ENCODE measurements around the gene FABP7.
"Not testable (repeated sequence)": the region's sequence is repeated elsewhere in the genome, so short reads cannot be mapped to it uniquely, and the experiment has no call there.

FABP7 gene

DNA sequence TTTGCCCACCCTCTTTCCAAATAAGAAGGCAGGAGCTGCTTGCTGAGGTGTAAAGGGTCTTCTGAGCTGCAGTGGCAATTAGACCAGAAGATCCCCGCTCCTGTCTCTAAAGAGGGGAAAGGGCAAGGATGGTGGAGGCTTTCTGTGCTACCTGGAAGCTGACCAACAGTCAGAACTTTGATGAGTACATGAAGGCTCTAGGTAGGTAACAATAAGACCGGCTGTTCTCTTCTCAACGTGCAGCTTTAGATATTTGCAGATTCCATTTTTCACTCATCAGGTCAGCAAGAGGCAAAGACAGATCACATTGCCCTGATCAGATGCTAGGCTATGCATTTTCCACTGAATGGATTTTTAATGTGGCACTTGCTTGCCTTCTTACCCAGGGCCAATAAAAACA, at the start of gene FABP7:
Gene FABP7 (plus strand): TSS at position 50 of the 400 bp plus-strand sequence. CDS start 79 bp downstream, at position 129.
- no peak for DNase-seq (ENCODE audit: low read depth)

DNA sequence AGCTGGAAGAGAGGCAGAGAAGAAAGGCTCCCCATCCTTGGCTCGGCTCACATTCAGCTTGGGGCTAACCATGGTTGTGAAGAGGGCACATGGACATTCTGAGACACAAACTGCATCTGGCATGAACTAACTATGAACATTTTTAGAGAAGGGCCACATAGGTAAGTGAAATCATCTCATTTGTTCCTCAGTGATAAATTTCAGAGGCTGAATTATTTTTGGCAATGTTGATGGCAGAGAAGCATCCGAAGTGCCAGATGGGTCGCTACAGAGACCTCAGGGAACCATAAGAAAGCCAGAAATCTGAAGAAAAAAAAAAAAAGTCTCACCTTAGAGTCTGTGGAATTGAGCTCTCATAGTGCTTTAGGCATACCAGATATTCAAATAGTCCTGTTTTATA, 49.2 kb upstream of the FABP7 start:
- DNase-seq (ENCODE audit: low read depth): no peak

DNA sequence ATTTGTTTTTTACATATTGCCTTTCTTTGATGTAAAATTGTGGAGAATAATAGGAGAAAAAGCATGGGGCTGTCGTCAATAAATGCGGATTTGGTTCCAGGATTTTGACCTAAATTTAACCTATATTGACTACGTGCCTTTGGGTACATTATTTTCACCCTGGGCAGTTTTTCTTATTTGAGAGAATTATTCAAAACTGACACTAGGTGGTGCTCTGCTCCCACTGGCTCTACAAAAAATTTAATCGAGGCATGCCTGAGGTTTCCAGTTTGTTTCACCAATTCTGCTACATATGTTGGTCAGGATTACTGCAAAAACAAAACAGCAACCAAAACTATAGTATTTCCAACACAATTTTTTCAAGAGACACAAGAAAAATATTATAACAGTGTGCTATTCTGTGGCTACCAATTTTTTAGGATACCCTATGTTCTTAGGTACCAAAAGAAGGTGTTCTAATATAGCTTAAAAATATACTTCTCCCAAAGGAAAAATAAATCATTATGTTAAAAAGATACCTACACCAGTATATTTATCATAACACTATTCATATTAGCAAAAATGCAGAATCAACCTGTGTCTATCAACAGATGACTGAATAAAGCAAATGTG, 48.6 kb upstream of the FABP7 start:
- DNase-seq (ENCODE audit: low read depth): no peak

DNA sequence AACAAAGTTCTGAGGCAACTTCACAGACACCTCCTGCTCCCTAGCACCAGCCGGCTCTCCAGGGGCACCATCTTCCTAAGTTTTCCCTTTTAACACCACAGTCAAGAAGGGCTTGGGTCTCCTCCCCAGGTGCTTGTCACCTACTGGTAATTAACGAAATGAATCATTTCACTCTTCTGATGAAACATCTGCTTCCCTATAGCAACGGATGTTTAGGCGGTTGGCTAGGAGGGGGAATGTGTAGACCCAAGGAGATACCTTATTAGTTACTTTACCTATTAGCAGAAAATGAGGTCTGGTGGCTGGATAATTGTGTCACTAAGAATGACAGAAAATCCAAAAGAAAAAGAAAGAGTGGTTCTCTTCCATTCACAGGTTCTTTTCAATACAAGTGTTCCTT, 46.3 kb upstream of the FABP7 start:
- DNase-seq (ENCODE audit: low read depth): no peak

DNA sequence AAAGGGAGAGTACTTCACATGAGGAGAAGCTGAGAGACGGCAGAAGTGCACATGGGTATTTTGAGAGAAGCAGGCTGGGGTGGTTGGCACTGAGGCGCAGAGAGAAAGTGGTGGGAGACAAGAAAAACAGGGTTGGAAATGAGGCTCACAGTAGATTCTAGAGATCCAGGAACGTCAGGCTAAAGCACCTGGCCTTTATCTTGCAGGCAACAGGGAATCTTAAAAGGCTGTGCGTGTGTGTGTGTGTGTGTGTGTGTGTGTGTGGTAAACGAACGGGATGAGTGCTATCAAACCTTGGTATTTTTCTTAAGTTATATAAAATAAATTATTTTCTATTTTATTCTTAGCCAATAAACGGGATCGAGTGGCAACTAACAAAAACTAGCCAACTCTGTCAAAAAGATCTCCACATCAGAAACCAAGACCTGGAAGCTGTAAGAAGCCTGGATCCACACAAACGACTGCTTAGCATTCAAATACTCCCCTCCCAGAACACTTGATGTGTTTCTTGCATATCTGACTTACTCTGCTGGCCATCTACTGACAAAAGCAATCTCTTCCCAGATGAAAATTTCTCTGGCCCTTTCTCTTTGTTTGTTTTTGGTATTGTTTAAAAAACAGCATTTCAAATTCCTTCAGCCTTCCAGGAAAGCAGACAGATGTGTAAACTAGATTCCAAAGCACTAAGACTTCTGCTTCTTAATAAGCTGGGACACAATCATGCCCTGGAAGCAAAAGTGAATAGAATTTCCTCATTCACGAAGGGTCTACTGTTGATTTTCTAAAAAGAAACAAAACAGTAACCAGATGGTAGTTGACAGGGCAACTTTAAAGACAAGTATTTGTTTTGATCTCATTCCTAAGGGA, 44.8 kb upstream of the FABP7 start:
- no peak for DNase-seq (ENCODE audit: low read depth)

DNA sequence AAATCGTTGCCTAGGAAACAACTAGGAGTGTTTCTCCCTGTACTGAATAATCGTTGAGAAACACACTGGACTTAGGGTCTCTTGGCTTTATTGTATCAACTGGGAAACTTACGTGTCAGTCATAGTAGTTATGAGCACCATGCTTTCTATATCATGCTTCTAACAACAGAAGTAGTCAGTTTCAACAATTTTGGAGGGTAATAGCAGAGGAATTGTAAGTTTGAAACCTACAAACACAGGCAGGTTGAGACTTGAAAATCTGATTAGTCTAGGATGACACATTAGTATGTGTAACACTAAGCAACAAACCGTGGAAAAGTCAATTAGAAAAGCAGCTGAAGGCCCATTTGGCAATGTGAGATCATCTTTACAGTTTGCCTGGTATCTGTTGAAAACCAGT, 43.9 kb upstream of the FABP7 start:
- DNase-seq (ENCODE audit: low read depth): no peak

DNA sequence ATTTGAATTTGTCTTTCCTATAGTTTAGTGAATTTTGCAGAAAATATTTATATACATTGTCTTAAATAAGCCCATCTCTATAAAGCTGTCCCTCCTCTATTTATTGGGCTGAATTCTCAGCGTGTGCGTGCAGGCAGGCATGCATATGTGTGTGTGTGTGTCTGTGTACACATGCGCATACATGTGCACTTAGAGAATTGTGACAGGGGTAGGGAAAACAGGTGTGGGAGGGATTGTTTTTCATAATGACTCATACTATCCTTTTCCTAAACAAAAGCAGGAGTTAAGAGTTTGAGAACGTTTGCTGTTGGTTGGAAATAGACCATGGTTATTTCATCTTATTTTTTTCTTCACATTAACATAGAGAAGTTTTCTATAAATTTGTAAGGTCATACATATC, 43.4 kb upstream of the FABP7 start:
- no peak for DNase-seq (ENCODE audit: low read depth)

DNA sequence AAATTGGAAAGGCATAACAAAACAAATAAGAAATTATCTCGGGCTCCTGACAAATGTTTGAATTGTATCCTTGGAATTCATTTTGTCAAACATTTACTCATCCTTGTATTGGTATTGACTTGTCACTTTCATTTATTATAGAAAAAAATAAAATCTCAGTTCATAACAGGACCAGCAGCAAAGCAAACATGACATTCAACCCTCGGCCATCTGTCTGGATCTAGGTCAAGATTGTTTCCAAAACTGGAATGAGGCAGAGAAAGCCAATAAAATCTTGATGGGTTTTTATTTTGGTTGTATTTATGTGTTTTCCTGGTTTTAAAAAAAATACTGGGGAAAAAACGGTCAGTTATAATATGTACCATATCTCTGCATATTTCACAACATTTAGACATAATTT, 42.9 kb upstream of the FABP7 start:
- DNase-seq (ENCODE audit: low read depth): no peak

DNA sequence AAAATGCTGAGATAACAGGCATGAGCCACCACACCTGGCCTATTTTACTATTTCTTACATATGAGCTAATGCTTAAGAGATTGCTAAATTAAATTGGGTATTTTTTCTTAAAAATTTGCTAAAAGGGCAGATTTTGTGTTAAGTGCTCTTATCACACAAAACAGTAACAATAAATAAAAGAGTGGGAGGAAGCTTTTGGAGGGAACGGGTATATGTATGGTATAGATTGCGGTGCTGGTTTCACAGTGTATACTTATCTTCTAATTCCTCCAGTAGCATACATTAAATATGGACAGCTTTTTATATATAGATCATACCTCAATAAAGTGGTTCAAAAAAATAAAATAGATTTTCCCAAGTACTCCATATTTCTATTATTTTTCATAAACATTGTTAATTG, 39.4 kb upstream of the FABP7 start:
- peak; percentile 53 for DNase-seq (ENCODE audit: low read depth)

DNA sequence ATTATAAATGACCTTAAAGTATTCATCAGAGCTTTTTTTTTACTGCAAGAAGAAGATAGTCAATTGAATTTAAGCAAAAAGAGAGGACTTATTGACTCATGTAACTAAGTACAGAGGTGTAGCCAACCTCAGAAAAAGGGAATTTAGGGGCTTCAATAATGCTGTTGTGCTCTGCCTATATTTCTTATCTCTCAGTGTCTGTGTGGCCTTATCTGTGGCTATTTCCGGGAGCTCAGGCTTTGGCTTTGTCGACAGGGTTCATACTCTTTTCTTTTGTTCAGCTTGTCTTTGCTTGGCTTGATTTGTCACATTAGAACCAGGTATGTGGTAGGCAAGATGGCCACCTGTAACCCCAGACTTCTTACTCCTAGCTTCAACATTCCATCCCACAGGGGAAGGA, 38.6 kb upstream of the FABP7 start:
- DNase-seq (ENCODE audit: low read depth): no peak

DNA sequence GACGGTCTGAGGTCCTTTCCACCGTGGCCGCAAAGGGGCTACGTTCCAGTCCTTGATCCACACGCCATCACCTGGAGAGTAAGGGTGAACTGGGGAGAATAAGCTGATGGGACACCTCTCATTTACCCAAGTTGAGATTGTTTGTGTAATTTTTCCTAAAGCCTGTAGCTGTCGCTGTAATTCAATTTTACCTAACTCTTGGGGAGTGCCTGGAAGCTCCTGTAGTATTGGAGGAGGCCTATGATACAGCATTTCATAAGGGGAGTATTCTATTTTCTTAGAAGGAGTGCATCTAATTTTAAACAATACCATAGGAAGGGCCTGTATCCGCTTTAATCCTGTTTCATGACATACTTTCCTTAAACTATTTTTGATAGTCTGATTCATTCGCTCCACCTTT, 35.3 kb upstream of the FABP7 start:
- not testable (repeated sequence) for DNase-seq (ENCODE audit: low read depth)

DNA sequence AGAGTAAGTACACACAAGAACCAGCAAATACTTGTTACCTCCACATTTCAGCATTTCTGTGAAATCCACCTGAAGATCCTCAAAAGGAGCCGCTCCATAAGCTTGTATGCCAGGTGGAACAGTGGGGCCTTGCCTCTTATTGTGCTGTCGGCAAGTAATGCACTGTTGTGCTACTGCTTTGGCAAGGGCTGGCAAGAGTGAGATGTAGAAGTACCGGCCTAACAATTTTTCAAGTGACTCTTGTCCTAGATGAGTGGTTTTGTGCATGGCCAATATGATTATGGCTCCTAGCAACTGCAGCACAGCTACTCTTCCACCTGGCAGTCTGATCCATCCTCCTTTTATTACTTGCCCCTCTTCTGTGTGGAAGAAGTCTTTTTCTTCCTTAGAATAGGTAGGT, 34.7 kb upstream of the FABP7 start:
- DNase-seq (ENCODE audit: low read depth): not testable (repeated sequence)

DNA sequence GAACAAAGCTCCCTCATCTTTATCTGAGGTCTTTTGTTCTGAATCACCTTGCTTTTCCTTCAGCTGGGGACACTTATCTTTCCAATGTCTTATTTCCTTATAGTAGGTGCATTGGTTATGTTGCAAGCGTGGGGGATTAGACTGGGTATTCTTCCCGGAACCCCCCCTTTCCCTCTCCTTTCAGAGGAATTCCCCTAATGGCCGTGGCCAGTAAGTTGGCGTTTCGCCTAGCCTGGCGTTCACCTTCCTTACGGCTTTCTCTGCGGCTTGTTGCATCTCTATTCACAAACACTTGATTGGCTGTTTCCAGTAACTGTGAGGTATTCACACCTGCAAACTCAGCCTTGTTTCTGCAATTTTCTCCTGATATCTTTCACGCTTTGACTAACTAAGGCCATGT, 32.8 kb upstream of the FABP7 start:
- no peak for DNase-seq (ENCODE audit: low read depth)

DNA sequence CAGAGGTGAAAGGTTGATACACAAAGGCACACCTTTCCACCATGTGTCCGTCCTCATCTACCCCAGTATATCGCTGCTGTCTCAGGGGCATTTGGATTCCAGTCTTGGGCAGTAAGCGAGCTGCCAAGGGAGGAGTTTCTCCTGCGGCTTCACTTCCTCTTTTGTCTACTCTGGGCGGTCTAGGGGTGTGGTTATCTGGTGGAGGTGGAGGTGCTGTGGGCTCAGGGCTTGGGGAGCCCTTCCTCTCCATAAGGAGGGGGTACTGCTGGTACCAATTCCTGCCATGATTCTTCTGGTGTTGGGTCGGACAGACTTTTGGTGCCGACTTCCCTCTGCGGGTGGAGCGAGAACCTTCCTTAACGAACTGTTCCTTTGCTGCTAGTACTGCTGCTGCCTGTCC, 31.9 kb upstream of the FABP7 start:
- no peak for DNase-seq (ENCODE audit: low read depth)

DNA sequence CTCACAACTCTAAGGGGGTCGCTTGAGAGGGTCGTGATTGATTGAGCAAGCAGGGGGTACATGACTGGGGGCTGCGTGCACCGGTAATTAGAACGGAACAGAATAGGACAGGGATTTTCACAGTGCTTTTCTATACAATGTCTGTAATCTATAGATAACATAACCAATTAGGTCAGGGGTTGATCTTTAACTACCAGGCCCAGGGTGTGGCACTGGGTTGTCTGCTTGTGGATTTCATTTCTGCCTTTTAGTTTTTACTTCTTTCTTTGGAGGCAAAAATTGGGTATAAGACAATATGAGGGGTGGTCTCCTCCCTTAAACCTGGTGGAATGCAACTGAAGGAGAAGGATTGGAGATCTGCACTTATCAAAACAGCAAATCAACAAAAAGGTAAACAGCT, 30.6 kb upstream of the FABP7 start:
- DNase-seq (ENCODE audit: low read depth): not testable (repeated sequence)

DNA sequence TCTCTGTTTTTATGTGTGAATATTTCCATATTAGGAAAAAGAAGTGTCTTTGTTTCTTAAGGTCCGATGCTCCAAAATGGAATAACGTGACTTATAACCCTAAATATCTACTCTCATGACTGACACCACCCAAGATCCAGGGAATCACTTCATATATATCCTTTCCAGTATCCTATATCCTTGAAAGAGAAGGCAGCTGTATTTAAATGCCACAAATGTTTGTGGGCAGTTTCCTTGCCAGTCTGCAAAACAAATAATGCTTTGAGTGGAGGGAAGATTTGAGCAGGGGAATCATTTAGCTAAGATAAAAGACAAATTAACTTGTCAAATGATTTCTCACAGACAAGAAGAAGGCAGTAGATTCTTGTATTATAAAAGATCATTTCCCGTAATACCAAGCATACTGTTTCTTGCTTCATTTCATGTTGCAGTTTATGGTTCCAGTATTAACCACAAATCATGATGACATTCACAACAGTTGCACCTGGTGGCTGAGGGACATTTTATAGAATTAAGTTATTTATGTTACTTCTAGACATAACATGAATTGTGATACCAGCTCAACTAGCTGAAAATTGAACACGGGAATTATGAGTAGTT, 30.0 kb upstream of the FABP7 start:
- no peak for DNase-seq (ENCODE audit: low read depth)

DNA sequence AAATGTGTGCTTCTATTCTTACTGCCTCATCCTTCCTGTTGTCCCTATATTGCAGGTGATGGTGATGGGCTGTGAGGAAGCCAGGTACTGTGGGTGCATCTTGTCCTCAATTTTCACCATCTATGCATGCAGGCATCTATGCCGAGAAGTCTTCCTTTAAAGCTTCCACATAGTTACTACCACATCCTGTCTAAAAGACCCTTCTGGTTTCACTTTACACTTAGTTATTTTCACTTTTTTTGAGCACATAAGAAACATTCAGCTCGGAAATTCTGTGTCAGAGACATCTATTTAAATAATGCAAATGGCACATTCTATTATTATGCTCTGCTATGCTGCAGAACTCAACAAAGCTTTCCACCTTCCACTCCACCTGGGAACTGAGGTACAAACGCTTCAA, 28.2 kb upstream of the FABP7 start:
- no peak for DNase-seq (ENCODE audit: low read depth)

DNA sequence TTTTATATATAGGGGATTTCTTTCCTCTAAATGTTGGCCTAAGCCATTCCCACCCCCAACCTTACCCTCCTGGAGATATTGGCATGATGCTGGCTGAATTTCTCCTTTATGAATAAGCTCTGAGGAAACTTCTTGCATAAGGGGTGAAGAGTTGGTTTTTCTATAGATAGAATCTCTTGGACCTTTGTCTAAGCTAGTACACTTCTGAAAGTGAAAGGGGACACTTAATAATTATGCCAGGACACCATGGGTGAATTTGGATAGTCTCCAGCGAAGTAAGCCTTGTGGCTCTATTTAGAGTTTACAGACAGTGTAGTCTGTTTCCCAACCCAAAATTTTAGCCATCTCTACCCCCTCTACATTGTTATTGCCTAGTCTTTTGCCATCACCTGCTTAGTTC, 27.1 kb upstream of the FABP7 start:
- DNase-seq (ENCODE audit: low read depth): no peak

DNA sequence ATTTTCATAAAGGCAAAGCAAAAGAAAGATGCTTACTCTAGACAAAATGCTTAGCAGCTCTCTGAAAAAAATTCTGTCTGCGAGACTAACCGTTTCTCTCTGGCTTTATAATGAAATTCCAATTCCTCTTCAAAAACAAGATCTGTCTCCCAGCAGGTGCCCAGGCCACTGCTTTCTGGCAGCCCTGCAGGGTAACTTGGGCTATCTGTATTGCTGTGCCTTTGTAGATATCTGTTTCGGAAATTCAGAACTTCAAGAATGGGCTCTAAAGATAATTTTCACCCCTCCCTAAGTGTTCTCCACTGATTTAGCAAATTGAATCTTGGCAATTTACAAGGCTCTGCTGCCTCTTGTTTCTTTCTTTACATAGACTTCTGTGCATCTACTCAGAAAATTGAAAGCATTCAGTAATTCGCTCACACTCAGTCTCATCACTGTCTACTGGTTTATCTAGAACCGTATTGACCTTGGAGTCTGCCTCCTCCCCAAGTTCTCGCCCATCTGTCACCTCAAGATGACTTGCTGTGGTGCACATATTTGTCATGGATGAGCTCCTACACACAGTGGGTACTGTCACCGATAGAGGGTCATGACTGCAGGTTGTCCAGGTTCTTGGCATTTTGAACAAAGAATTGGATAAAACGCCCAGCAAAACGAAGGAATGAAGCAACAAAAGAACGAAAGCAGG, 26.4 kb upstream of the FABP7 start:
- no peak for DNase-seq (ENCODE audit: low read depth)

DNA sequence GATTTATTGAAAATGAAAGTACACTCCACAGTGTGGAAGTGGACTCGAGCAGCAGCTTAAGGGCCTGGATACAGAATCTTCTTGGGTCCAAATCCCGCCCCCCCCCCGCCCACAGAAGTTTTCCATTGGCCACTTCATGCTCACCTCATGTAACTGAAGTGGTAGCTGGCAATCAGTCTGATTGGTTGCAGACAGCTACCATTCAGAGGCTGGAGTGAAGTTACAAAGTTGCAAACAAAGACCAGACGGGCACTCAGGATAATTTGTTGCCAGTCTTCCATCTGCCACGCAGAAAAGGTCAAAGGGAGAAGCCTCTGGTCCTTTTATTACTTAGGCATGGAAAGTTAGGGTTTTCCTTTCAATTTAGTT, 25.8 kb upstream of the FABP7 start:
- no peak for DNase-seq (ENCODE audit: low read depth)

DNA sequence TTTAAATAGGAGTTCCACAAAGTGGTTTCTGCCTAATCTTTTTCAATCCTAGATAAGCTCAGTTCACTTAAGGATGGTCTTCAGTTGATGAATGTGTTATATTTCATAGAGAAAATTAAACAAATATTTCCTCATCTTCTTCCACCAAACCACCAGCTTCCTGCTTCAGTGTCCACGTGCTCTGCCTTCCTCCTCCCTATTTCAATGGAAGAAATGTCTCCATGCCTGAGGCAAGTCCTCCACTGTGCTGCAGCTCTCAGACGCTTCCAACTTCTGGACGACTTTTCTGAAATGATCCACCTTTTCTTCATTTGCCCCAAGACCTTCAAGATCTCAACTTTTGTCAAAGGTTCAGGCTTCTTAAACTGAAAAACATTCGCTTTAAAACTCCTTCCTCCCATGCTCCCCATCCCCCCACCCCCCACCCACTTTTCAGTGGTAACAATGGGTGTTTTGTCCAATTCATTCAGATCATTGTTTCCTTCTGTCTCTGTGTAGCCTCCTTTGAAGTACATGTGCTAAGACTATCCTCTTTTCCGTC, 25.3 kb upstream of the FABP7 start:
- no peak for DNase-seq (ENCODE audit: low read depth)

DNA sequence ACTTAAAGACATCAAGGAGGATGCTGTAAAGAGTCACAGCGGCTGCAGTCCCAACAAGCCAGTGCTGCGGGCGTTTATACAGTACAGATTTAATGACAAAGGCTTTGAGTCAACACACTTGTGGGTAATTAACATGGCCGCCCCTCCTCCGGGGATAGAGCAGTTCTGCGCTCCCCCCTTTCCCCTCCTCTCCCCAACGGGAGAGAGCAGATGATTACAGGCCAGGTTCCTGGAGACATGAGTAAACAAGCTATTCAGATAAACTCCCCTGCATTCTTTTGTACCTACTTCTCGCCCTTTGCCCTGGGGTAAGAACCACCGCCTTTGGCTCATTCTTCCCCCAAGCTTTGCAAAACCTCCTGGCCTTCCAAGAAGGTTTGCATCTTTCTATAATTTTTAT, 23.6 kb upstream of the FABP7 start:
- DNase-seq (ENCODE audit: low read depth): no peak

DNA sequence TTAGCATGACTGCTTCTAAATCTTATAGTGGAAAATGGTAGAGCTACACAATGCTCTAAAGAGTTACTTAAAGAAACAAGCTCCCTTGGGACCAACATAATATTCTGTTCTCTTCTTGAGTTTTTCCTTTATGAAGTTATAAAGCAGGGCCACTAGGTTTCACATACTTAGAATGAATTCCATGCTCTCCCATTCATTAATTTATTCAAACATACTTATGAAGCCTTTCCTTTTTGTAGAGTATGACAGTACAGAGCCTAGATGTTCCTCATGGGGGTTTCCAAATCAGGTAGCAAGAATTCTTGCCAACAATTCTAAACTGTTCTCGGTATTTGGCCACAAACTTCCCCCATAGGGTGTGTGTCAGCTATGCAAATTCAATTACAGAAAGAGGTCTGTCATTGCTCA, 20.6 kb upstream of the FABP7 start:
- no peak for DNase-seq (ENCODE audit: low read depth)

All from CMK (cell line).